ENCODE data around the gene SCN1A.

SCN1A gene

GRCh38 chr2:165967746-165968145 is 160.1 kb downstream of the SCN1A start:
- DNase-seq = no peak

- no peak for DNase-seq
These were observed 166.0 kb downstream of the SCN1A start for GRCh38 chr2:165961818-165962217.

- DNase-seq = no peak
These were observed 168.4 kb downstream of the SCN1A start for GRCh38 chr2:165959371-165959770.

- DNase-seq = no peak
These were observed 169.4 kb downstream of the SCN1A start for GRCh38 chr2:165958313-165958960.

- DNase-seq = no peak
These were observed 170.7 kb downstream of the SCN1A start for GRCh38 chr2:165957030-165957675.

- DNase-seq = peak; percentile 98
These were observed 173.9 kb downstream of the SCN1A start, which contains the start of gene TTC21B for GRCh38 chr2:165953655-165954606. TTC21B (minus strand) TSS chr2:165953776; CDS start chr2:165953705, 71 bp downstream.

- DNase-seq = no peak
These were observed 174.5 kb downstream of the SCN1A start for GRCh38 chr2:165953306-165953654.

GRCh38 chr2:165952741-165953211 is 175.0 kb downstream of the SCN1A start:
- peak; percentile 52 for DNase-seq

GRCh38 chr2:165952085-165952484 is 175.7 kb downstream of the SCN1A start:
- DNase-seq = no peak

GRCh38 chr2:165950438-165950837 is 177.4 kb downstream of the SCN1A start:
- DNase-seq = no peak

- no peak for DNase-seq
These were observed 186.0 kb downstream of the SCN1A start for GRCh38 chr2:165941827-165942226.

- no peak for DNase-seq
These were observed 189.6 kb downstream of the SCN1A start for GRCh38 chr2:165938237-165938636.
